ENCODE results near the gene PFKFB2.

DNA sequence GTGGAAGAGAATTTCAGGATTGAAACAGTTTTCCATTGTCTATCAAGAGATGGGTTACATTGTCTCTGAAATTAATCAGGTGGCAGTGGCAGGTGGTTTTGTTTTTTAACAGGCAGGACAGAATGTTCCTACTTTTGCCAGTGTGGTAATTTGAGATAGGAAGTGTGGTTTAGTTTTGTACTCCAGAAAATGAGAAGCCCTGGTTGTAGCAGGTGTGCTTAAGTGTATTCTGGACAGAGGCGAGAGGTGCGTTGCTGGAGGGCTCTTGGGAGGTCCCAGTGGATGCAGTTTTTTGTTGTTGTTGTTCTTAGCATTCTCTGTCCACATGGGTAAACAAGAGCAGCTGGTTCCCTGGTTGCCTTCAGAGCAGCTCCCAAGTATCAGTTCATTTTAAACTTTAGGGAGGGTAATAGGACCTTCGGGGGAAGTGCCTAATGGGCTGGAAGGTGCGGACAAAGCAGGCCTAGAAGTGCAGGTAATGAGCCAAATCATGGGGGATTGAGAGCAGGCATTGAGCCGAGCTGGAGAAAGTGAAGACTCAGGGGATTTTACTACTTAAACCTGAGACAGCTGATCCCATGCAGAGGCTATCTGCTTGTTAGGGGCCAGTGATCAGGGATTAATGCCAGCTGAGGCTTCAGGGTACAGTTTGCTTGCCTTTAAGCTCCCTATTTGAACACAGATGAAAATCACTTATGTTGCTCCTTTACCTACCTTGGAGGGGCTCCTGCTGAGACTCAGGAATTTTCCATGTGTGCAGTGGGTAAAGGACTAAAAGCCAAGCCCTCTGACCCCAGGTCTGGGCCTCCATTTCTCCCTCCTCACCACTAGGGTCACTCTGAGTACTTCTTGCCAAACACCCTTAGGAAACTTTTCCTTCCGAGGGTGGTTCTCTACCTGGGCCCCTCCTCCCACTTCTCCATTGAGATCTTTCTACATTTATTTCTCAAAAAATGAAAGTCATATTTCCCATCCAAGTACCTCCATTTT is 6.1 kb downstream of the PFKFB2 start:
- TF ChIP-seq, protein P1, sequence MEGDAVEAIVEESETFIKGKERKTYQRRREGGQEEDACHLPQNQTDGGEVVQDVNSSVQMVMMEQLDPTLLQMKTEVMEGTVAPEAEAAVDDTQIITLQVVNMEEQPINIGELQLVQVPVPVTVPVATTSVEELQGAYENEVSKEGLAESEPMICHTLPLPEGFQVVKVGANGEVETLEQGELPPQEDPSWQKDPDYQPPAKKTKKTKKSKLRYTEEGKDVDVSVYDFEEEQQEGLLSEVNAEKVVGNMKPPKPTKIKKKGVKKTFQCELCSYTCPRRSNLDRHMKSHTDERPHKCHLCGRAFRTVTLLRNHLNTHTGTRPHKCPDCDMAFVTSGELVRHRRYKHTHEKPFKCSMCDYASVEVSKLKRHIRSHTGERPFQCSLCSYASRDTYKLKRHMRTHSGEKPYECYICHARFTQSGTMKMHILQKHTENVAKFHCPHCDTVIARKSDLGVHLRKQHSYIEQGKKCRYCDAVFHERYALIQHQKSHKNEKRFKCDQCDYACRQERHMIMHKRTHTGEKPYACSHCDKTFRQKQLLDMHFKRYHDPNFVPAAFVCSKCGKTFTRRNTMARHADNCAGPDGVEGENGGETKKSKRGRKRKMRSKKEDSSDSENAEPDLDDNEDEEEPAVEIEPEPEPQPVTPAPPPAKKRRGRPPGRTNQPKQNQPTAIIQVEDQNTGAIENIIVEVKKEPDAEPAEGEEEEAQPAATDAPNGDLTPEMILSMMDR (IDR thresholded peaks at IDR 0.05), result no peak
- no peak for TF ChIP-seq POLR2A (IDR thresholded peaks at IDR 0.05)
